OCI-LY1 (cell line): Measurements from ENCODE around the gene IRF2BP2.

Source experiments
- EZH2 ChIP-seq: fragments of 200-600 bp; sonication (generic), shearing (Covaris generic); IDR thresholded peaks from 2 replicates; pipeline ENCODE4 v1.8.0; 2017; ENCODE audit warnings: borderline replicate concordance, mixed run types, mild to moderate bottlenecking, antibody characterized with exemption, low read length, moderate library complexity, mixed read lengths
- TF ChIP-seq, protein P1 (sequence below): fragments of 200-600 bp; sonication (generic), shearing (Covaris generic); IDR thresholded peaks from 2 replicates; pipeline ENCODE4 v1.5.1; 2017; ENCODE audit warnings: mild to moderate bottlenecking, antibody characterized with exemption, low read length, moderate library complexity, mixed read lengths

DNA sequence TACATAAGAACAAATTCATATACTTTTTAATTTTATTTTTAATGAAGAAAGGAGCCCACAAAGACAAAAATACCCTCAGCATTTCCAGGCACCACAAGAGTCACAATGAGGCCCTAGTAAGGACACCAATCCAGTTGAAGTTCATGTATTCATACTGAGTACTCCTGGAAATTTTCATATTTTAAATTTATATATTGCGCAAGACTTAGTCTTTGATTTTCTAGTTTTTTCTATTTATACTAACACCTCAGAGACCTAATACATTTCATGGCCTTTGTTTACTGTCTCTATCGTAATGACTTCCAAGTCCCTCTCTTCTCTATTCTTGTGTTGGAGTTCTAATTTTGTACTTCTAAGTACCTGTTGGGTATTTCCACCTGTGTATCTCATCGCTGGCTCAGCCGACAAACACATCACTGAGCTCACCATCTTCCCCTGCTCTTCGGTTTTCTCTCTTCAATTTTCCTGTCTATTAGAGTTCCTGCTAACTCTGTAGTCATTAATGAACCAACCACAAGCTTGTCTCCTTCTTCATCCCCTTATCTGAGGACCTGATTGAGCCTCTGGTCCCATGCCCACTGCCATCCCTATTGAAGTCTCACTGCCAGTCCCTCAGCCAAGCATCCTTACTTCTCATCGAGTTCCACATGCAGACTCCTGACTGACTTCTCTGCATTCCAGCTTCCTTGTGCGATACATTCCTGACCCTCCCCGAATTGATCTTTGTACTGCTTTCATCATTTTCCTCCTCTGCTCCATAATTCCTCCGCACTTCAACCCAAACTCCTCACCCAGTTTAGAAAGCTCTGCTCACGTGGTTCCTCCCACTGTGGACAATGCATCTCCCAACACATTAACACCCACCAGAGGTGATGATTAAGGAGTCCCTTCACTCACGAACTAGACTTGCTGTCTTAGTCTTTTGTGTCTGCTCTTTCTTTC, 17.3 kb upstream of the IRF2BP2 start:
- TF ChIP-seq, protein P1, sequence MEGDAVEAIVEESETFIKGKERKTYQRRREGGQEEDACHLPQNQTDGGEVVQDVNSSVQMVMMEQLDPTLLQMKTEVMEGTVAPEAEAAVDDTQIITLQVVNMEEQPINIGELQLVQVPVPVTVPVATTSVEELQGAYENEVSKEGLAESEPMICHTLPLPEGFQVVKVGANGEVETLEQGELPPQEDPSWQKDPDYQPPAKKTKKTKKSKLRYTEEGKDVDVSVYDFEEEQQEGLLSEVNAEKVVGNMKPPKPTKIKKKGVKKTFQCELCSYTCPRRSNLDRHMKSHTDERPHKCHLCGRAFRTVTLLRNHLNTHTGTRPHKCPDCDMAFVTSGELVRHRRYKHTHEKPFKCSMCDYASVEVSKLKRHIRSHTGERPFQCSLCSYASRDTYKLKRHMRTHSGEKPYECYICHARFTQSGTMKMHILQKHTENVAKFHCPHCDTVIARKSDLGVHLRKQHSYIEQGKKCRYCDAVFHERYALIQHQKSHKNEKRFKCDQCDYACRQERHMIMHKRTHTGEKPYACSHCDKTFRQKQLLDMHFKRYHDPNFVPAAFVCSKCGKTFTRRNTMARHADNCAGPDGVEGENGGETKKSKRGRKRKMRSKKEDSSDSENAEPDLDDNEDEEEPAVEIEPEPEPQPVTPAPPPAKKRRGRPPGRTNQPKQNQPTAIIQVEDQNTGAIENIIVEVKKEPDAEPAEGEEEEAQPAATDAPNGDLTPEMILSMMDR, result no peak
- TF ChIP-seq EZH2, result no peak
